ENCODE data around the gene UBE2L5. TPM values are rescaled to one million over a fixed set of nuclear protein-coding genes. Genes with fewer than 3 reads are reported as not detected.
A peak's percentile ranks its signal among the peaks of the same experiment; 100 is the strongest.
"Not testable (repeated sequence)": the region's sequence is repeated elsewhere in the genome, so short reads cannot be mapped to it uniquely, and the experiment has no call there.

Gene UBE2L5
- total RNA-seq, 1 donor from 2014 or later, result not detected

- H3K27ac Mint-ChIP-seq (ENCODE audit: unreplicated experiment), result no peak overlapping the region
- no peak for DNase-seq (ENCODE audit: low spot score)
- peaks cover 2% of the 10 kb centered on the region for H3K27me3 Mint-ChIP-seq (ENCODE audit: unreplicated experiment)
- H3K9me3 Mint-ChIP-seq (ENCODE audit: unreplicated experiment), result no peaks in the 10 kb centered on the region
- H3K4me1 Mint-ChIP-seq (ENCODE audit: unreplicated experiment), result peaks cover 16% of the 10 kb centered on the region
- H3K36me3 Mint-ChIP-seq (ENCODE audit: low read depth, unreplicated experiment), result no peaks in the 10 kb centered on the region
- no peak for TF ChIP-seq CTCF (IDR thresholded peaks at IDR 0.05; ENCODE audit: unreplicated experiment)
- no peak overlapping the region for H3K4me3 Mint-ChIP-seq (ENCODE audit: unreplicated experiment)
Measured at GRCh38 chr13:30443957-30444404, 21.7 kb downstream of the UBE2L5 start.

GRCh38 chr13:30446126-30446500 lies 23.8 kb downstream of the UBE2L5 start:
- no peaks in the 10 kb centered on the region for H3K9me3 Mint-ChIP-seq (ENCODE audit: unreplicated experiment)
- no peaks in the 10 kb centered on the region for H3K36me3 Mint-ChIP-seq (ENCODE audit: low read depth, unreplicated experiment)
- H3K27ac Mint-ChIP-seq (ENCODE audit: unreplicated experiment), result peak overlapping the region; percentile 68
- H3K4me3 Mint-ChIP-seq (ENCODE audit: unreplicated experiment), result peak overlapping the region; percentile 57
- no peak for DNase-seq (ENCODE audit: low spot score)
- H3K4me1 Mint-ChIP-seq (ENCODE audit: unreplicated experiment), result peaks cover 16% of the 10 kb centered on the region
- H3K27me3 Mint-ChIP-seq (ENCODE audit: unreplicated experiment), result peaks cover 2% of the 10 kb centered on the region
- TF ChIP-seq CTCF (IDR thresholded peaks at IDR 0.05; ENCODE audit: unreplicated experiment), result no peak

GRCh38 chr13:30448441-30448840 lies 26.1 kb downstream of the UBE2L5 start:
- no peak for TF ChIP-seq CTCF (IDR thresholded peaks at IDR 0.05; ENCODE audit: unreplicated experiment)
- Mint-ChIP-seq H3K27ac (ENCODE audit: unreplicated experiment) (no peak overlapping the region), H3K4me3 (ENCODE audit: unreplicated experiment) (no peak overlapping the region), H3K9me3 (ENCODE audit: unreplicated experiment) (no peaks in the 10 kb centered on the region), H3K36me3 (ENCODE audit: low read depth, unreplicated experiment) (no peaks in the 10 kb centered on the region), H3K27me3 (ENCODE audit: unreplicated experiment) (no peaks in the 10 kb centered on the region), H3K4me1 (ENCODE audit: unreplicated experiment) (peaks cover 13% of the 10 kb centered on the region)
- no peak for DNase-seq (ENCODE audit: low spot score)

- Mint-ChIP-seq H3K4me1 (ENCODE audit: unreplicated experiment) (peaks cover 13% of the 10 kb centered on the region), H3K27ac (ENCODE audit: unreplicated experiment) (no peak overlapping the region), H3K36me3 (ENCODE audit: low read depth, unreplicated experiment) (no peaks in the 10 kb centered on the region), H3K9me3 (ENCODE audit: unreplicated experiment) (no peaks in the 10 kb centered on the region), H3K4me3 (ENCODE audit: unreplicated experiment) (no peak overlapping the region), H3K27me3 (ENCODE audit: unreplicated experiment) (no peaks in the 10 kb centered on the region)
- no peak for DNase-seq (ENCODE audit: low spot score)
- TF ChIP-seq CTCF (IDR thresholded peaks at IDR 0.05; ENCODE audit: unreplicated experiment), result no peak
Measured at GRCh38 chr13:30450066-30450465, 27.8 kb downstream of the UBE2L5 start.

GRCh38 chr13:30451476-30451875 lies 29.2 kb downstream of the UBE2L5 start:
- not testable (repeated sequence) for H3K36me3 Mint-ChIP-seq (ENCODE audit: low read depth, unreplicated experiment); H3K4me3 Mint-ChIP-seq (ENCODE audit: unreplicated experiment); H3K27me3 Mint-ChIP-seq (ENCODE audit: unreplicated experiment); H3K9me3 Mint-ChIP-seq (ENCODE audit: unreplicated experiment); H3K4me1 Mint-ChIP-seq (ENCODE audit: unreplicated experiment); H3K27ac Mint-ChIP-seq (ENCODE audit: unreplicated experiment); DNase-seq (ENCODE audit: low spot score)

- H3K27me3 Mint-ChIP-seq (ENCODE audit: unreplicated experiment), result peaks cover 3% of the 10 kb centered on the region
- H3K36me3 Mint-ChIP-seq (ENCODE audit: low read depth, unreplicated experiment), result no peaks in the 10 kb centered on the region
- TF ChIP-seq CTCF (IDR thresholded peaks at IDR 0.05; ENCODE audit: unreplicated experiment), result peak; percentile 17
- H3K4me1 Mint-ChIP-seq (ENCODE audit: unreplicated experiment), result no peaks in the 10 kb centered on the region
- H3K27ac Mint-ChIP-seq (ENCODE audit: unreplicated experiment), result no peak overlapping the region
- H3K4me3 Mint-ChIP-seq (ENCODE audit: unreplicated experiment), result no peak overlapping the region
- DNase-seq (ENCODE audit: low spot score), result no peak
- H3K9me3 Mint-ChIP-seq (ENCODE audit: unreplicated experiment), result no peaks in the 10 kb centered on the region
Measured at GRCh38 chr13:30453727-30454126, 31.4 kb downstream of the UBE2L5 start.

All from endothelial cell (in vitro differentiated cells).